CD4-positive, alpha-beta memory T cell (primary cell): Measurements from ENCODE around the gene KCTD17. TPM values are rescaled to one million over a fixed set of nuclear protein-coding genes. Genes with fewer than 3 reads are reported as not detected.

Source experiments
- CTCF ChIA-PET: fragments of 350-600 bp; sonication (Branson Sonifier 250); formaldehyde crosslinking; loops from one replicate; lab custom pipeline; 2021; ENCODE audit warnings: inconsistent platforms; ENCODE audit not compliant: partially characterized antibody; lab: Charles Lee
- POLR2A ChIA-PET: fragments of 350-600 bp; sonication (Branson Sonifier 250); formaldehyde crosslinking; loops from one replicate; lab custom pipeline; 2021; ENCODE audit not compliant: partially characterized antibody; lab: Charles Lee
- DNase-seq, 5 donors: peaks; one replicate each; pipeline versions ENCODE4 v3.0.0 to v3.0.0-alpha.2; 2020 to 2022; ENCODE audit warnings: mixed read lengths in 1 of 5
- H3K27ac ChIP-seq: one replicate; pipeline ENCODE4 v1.7.0; 2013; ENCODE audit warnings: low read depth, low read length
- H3K27me3 ChIP-seq: 2 replicates; pipeline ENCODE4 v1.7.0; 2013; ENCODE audit warnings: mild to moderate bottlenecking, low read length, moderate library complexity; ENCODE audit not compliant: insufficient read depth
- H3K36me3 ChIP-seq: 2 replicates; pipeline ENCODE4 v1.7.0; 2013; ENCODE audit warnings: mild to moderate bottlenecking, low read length, moderate library complexity; ENCODE audit not compliant: insufficient read depth
- H3K4me1 ChIP-seq: 2 replicates; pipeline ENCODE4 v1.7.0; 2013; ENCODE audit warnings: mild to moderate bottlenecking, low read length, moderate library complexity; ENCODE audit not compliant: insufficient read depth
- H3K4me3 ChIP-seq, 2 donors: one replicate each; pipeline ENCODE4 v1.7.0; 2013; ENCODE audit warnings: low read length in 2 of 2, mild to moderate bottlenecking in 1 of 2
- H3K9me3 ChIP-seq, 2 donors: one replicate each; pipeline ENCODE4 v1.7.0; 2013; ENCODE audit warnings: low read length in 2 of 2, control low read depth in 1 of 2; ENCODE audit not compliant: control insufficient read depth in 1 of 2
- H3K27ac Mint-ChIP-seq, 7 donors: one replicate each; pipeline ENCODE4 v1.8.0; 2020 to 2021; ENCODE audit warnings: mixed read lengths in 7 of 7, mild to moderate bottlenecking in 6 of 7, inconsistent platforms in 3 of 7, moderate library complexity in 3 of 7
- H3K27me3 Mint-ChIP-seq, 2 donors: one replicate each; pipeline ENCODE4 v1.8.0; 2020 to 2021; ENCODE audit warnings: mixed read lengths in 2 of 2
- H3K36me3 Mint-ChIP-seq, 2 donors: one replicate each; pipeline ENCODE4 v1.8.0; 2020 to 2021; ENCODE audit warnings: mixed read lengths in 2 of 2, inconsistent platforms in 1 of 2, mild to moderate bottlenecking in 1 of 2
- H3K4me1 Mint-ChIP-seq, 4 donors: one replicate each; pipeline ENCODE4 v1.8.0; 2020 to 2021; ENCODE audit warnings: mixed read lengths in 4 of 4, mild to moderate bottlenecking in 1 of 4
- H3K4me3 Mint-ChIP-seq, 8 donors: one replicate each; pipeline ENCODE4 v1.8.0; 2020 to 2021; ENCODE audit warnings: mixed read lengths in 8 of 8, mild to moderate bottlenecking in 7 of 8, moderate library complexity in 6 of 8, inconsistent platforms in 3 of 8
- H3K9me3 Mint-ChIP-seq, 8 donors: one replicate each; pipeline ENCODE4 v1.8.0; 2020 to 2021; ENCODE audit warnings: mixed read lengths in 8 of 8, mild to moderate bottlenecking in 5 of 8, inconsistent platforms in 3 of 8, moderate library complexity in 1 of 8
- intact Hi-C: fragments of 100-400 bp; cut with micrococcal nuclease; formaldehyde crosslinking; loops from one replicate; pipeline ENCODE4 v1.15.1; 2023
- polyA plus RNA-seq, 2 donors: library from polyadenylated mRNA; unstranded; fragments of 300-500 nt; fragmentation: Illumina TruSeq; gene quantifications; one replicate each; pipeline ENCODE4 v1.2.3, GENCODE V29; 2021
- total RNA-seq, 2 experiments: library from RNA; stranded (reverse); gene quantifications; one replicate each; pipeline ENCODE4 v1.2.3, GENCODE V29; 2021

KCTD17 gene
- total and polyA plus RNA-seq, 4 experiments from 2014 or later, result 9.0 to 33.4 (median 22.7) TPM

DNA sequence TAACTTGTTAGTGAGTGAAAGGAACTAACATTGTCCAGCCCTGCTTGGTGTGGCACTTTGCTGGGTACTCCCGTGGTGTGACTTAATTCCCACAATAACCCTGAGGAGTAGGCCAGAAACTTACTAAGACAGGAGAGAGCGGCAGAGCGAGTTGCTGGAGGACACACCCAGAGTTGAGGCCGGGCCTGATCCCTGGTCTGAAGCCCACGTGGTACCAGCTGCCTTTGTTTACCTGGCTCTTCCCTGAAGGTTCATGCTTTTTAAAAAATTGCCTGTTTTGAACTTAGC is 31.4 kb upstream of the KCTD17 start:
- no peak for DNase-seq
- ChIA-PET CTCF (interaction anchor here (0.9 to 2.2 kb wide), 7 partner anchors 9 to 179 kb away, joined by 3 to 5 read pairs (median 3); a partner anchor contains a TSS), POLR2A (no interaction called here)
- H3K36me3 ChIP-seq, result no peaks in the 10 kb centered on the region
- peak overlapping the region; percentile 84 to 91 (median 87) for H3K4me3 Mint-ChIP-seq
- H3K27me3 ChIP-seq, result no peaks in the 10 kb centered on the region
- H3K27me3 Mint-ChIP-seq, result peaks cover 0 to 5% of the 10 kb centered on the region in 2 donors
- no peaks in the 10 kb centered on the region for H3K9me3 Mint-ChIP-seq
- no peaks in the 10 kb centered on the region for H3K9me3 ChIP-seq
- H3K4me1 ChIP-seq, result peaks cover 8% of the 10 kb centered on the region
- H3K36me3 Mint-ChIP-seq, result no peaks in the 10 kb centered on the region
- peak overlapping the region; percentile 29 to 51 for H3K4me3 ChIP-seq
- H3K4me1 Mint-ChIP-seq, result peaks cover 4 to 24% (median 12%) of the 10 kb centered on the region in 4 donors
- peak overlapping the region; percentile 21 for H3K27ac ChIP-seq
- intact Hi-C loops, result no loop called here
- peak overlapping the region in 6 of 7 donors; percentile 13 to 76 (median 55) for H3K27ac Mint-ChIP-seq

DNA sequence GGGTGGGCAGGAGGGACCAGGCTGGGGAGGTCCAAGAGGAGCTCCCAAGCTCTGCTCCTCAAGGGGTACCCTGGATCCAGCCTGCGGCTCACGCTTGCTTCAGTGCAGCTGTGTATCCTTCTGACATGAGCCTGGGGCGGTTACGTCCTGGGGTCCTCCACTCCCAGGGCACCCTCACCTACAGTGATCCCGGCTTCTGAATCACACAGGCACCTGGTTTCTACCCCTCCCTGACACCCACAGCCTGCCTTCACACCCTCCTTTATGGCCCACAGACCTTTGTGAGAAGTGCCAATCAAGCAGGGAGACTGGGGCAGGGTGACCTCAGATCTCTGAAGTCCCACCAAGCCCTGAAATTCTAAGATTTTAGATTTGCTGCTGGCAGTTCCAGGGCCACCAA is 30.5 kb upstream of the KCTD17 start:
- peaks cover 8% of the 10 kb centered on the region for H3K4me1 ChIP-seq
- no peak for DNase-seq
- no peaks in the 10 kb centered on the region for H3K9me3 ChIP-seq
- H3K27me3 Mint-ChIP-seq, result peaks cover 0 to 5% of the 10 kb centered on the region in 2 donors
- POLR2A ChIA-PET, result no interaction called here
- H3K36me3 Mint-ChIP-seq, result no peaks in the 10 kb centered on the region
- intact Hi-C loops, result no loop called here
- H3K4me1 Mint-ChIP-seq, result peaks cover 4 to 24% (median 12%) of the 10 kb centered on the region in 4 donors
- H3K4me3 ChIP-seq, result no peak overlapping the region
- H3K36me3 ChIP-seq, result no peaks in the 10 kb centered on the region
- H3K27me3 ChIP-seq, result no peaks in the 10 kb centered on the region
- H3K4me3 Mint-ChIP-seq, result peak overlapping the region in 1 of 8 donors; percentile 84
- H3K27ac Mint-ChIP-seq, result no peak overlapping the region
- H3K27ac ChIP-seq, result no peak overlapping the region
- H3K9me3 Mint-ChIP-seq, result no peaks in the 10 kb centered on the region
- CTCF ChIA-PET, result interaction anchor here (0.6 to 2.2 kb wide), 12 partner anchors 9 to 178 kb away, joined by 3 to 13 read pairs (median 4); a partner anchor contains a TSS

GRCh38 chr22:37021710-37022482 is 29.6 kb upstream of the KCTD17 start:
- Histone ChIP-seq H3K4me1 (peaks cover 8% of the 10 kb centered on the region), H3K9me3 (no peaks in the 10 kb centered on the region), H3K4me3 (no peak overlapping the region), H3K36me3 (no peaks in the 10 kb centered on the region), H3K27ac (no peak overlapping the region), H3K27me3 (no peaks in the 10 kb centered on the region)
- H3K4me1 Mint-ChIP-seq, result peaks cover 4 to 24% (median 12%) of the 10 kb centered on the region in 4 donors
- ChIA-PET POLR2A (no interaction called here), CTCF (interaction anchor here (0.6 to 2.2 kb wide), 7 partner anchors 8 to 79 kb away, joined by 3 to 13 read pairs (median 4); no protein-coding TSS in a partner anchor)
- H3K27ac Mint-ChIP-seq, result peak overlapping the region in 3 of 7 donors; percentile 36 to 70 (median 39)
- peak overlapping the region in 6 of 8 donors; percentile 12 to 92 (median 73) for H3K4me3 Mint-ChIP-seq
- H3K36me3 Mint-ChIP-seq, result no peaks in the 10 kb centered on the region
- H3K27me3 Mint-ChIP-seq, result peaks cover 0 to 5% of the 10 kb centered on the region in 2 donors
- intact Hi-C loops, result no loop called here
- no peaks in the 10 kb centered on the region for H3K9me3 Mint-ChIP-seq
- DNase-seq, result peak in 4 of 5 donors; percentile 38 to 52 (median 42)

DNA sequence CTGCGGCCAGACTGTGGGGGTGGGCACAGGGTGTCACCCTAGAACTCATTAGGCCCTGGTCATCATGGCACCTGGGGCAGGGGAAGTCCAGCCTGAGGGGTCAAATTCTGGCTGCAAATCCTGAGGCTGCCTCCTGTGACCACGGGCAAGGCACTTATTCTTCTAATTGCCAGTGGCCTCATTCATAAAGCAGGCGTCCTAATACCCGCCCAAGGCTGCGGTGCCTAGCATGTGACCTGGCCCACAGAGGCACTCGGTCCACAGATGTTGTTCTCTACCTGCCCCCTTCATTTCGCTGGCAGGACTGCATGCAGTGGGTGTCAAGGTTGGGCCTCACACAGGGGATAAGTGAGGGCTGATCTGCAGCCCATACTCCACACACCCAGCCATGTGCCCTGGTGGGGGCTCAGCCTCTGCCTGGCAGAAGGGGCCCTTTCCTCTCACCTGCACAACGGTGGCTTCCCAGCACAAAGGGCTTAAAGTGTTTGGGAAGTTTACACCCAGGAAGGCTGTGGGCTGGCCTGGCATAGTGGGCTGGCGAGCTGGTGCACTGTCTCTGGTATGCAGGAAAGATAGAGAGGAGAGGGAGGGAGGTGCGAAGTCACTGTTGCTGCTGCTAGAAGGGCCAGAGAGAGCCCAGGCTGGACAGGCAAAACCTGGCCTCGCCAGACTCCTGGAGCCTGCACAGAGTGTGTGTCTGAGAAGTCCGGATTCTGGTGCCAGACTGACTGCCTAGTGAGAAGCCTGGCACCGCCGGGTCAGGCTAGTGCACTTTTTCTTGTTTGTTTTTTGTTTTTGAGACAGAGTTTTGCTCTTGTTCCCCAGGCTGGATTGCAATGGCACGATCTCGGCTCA is 28.8 kb upstream of the KCTD17 start:
- Histone ChIP-seq H3K4me1 (peaks cover 8% of the 10 kb centered on the region), H3K27ac (no peak overlapping the region), H3K27me3 (no peaks in the 10 kb centered on the region), H3K36me3 (no peaks in the 10 kb centered on the region), H3K9me3 (no peaks in the 10 kb centered on the region), H3K4me3 (no peak overlapping the region)
- ChIA-PET POLR2A (no interaction called here), CTCF (interaction anchor here (0.6 to 1.6 kb wide), 5 partner anchors 10 to 546 kb away, joined by 3 to 13 read pairs (median 4); no protein-coding TSS in a partner anchor)
- H3K9me3 Mint-ChIP-seq, result no peaks in the 10 kb centered on the region
- no peak overlapping the region for H3K4me3 Mint-ChIP-seq
- H3K27me3 Mint-ChIP-seq, result peaks cover 0 to 5% of the 10 kb centered on the region in 2 donors
- no peaks in the 10 kb centered on the region for H3K36me3 Mint-ChIP-seq
- H3K4me1 Mint-ChIP-seq, result peaks cover 4 to 24% (median 12%) of the 10 kb centered on the region in 4 donors
- intact Hi-C loops, result no loop called here
- H3K27ac Mint-ChIP-seq, result no peak overlapping the region
- DNase-seq, result no peak

GRCh38 chr22:37023743-37024338 is 27.7 kb upstream of the KCTD17 start:
- Histone ChIP-seq H3K36me3 (no peaks in the 10 kb centered on the region), H3K4me1 (peaks cover 8% of the 10 kb centered on the region), H3K27me3 (no peaks in the 10 kb centered on the region), H3K4me3 (no peak overlapping the region), H3K9me3 (no peaks in the 10 kb centered on the region), H3K27ac (no peak overlapping the region)
- DNase-seq, result no peak
- Mint-ChIP-seq H3K27me3 (peaks cover 0 to 5% of the 10 kb centered on the region in 2 donors), H3K4me3 (no peak overlapping the region), H3K4me1 (peaks cover 3 to 18% (median 12%) of the 10 kb centered on the region in 4 donors), H3K36me3 (no peaks in the 10 kb centered on the region), H3K27ac (no peak overlapping the region), H3K9me3 (no peaks in the 10 kb centered on the region)
- intact Hi-C loops, result no loop called here
- POLR2A ChIA-PET, result interaction anchor here (0.6 kb wide), 1 partner anchor 516 kb away, joined by 3 read pairs; no protein-coding TSS in a partner anchor
- CTCF ChIA-PET, result interaction anchor here (0.6 to 0.7 kb wide), 2 partner anchors 186 to 545 kb away, joined by 3 read pairs; no protein-coding TSS in a partner anchor

GRCh38 chr22:37024339-37025157 is 27.0 kb upstream of the KCTD17 start:
- no peak overlapping the region for H3K27ac ChIP-seq
- Mint-ChIP-seq H3K27me3 (peaks cover 0 to 5% of the 10 kb centered on the region in 2 donors), H3K27ac (no peak overlapping the region), H3K36me3 (no peaks in the 10 kb centered on the region), H3K4me1 (peaks cover 3 to 18% (median 12%) of the 10 kb centered on the region in 4 donors), H3K4me3 (no peak overlapping the region), H3K9me3 (no peaks in the 10 kb centered on the region)
- peaks cover 8% of the 10 kb centered on the region for H3K4me1 ChIP-seq
- no peak for DNase-seq
- no peaks in the 10 kb centered on the region for H3K36me3 ChIP-seq
- CTCF ChIA-PET, result interaction anchor here (1.5 kb wide), 1 partner anchor 266 kb away, joined by 5 read pairs; no protein-coding TSS in a partner anchor
- no peaks in the 10 kb centered on the region for H3K9me3 ChIP-seq
- no peaks in the 10 kb centered on the region for H3K27me3 ChIP-seq
- POLR2A ChIA-PET, result no interaction called here
- intact Hi-C loops, result no loop called here
- H3K4me3 ChIP-seq, result no peak overlapping the region
